GM21381 (cell line): Measurements from ENCODE around the gene AEBP2.

Source experiments
- ATAC-seq: cut with Tn5 transposase; IDR thresholded peaks from one replicate; pipeline ENCODE4 v1.9.1; 2021; ENCODE audit warnings: mild to moderate bottlenecking, moderate library complexity; ENCODE audit not compliant: unreplicated experiment

AEBP2 gene

GRCh38 chr12:19499030-19499429, 59.7 kb downstream of the AEBP2 start:
- ATAC-seq: no peak

GRCh38 chr12:19506497-19506896, 67.2 kb downstream of the AEBP2 start:
- ATAC-seq: no peak

- ATAC-seq: no peak
Measured at GRCh38 chr12:19507823-19508222, 68.5 kb downstream of the AEBP2 start.

GRCh38 chr12:19510461-19510860, 71.2 kb downstream of the AEBP2 start:
- no peak for ATAC-seq

- no peak for ATAC-seq
Measured at GRCh38 chr12:19515179-19515578, 75.9 kb downstream of the AEBP2 start.

GRCh38 chr12:19517583-19517982, 78.3 kb downstream of the AEBP2 start:
- ATAC-seq: no peak

- ATAC-seq: no peak
Measured at GRCh38 chr12:19518209-19518608, 78.9 kb downstream of the AEBP2 start.

GRCh38 chr12:19520646-19521415, 81.5 kb downstream of the AEBP2 start:
- ATAC-seq: no peak

- ATAC-seq: no peak
Measured at GRCh38 chr12:19525274-19525673, 86.0 kb downstream of the AEBP2 start.

- no peak for ATAC-seq
Measured at GRCh38 chr12:19527866-19528265, 88.6 kb downstream of the AEBP2 start.

- no peak for ATAC-seq
Measured at GRCh38 chr12:19528750-19529149, 89.5 kb downstream of the AEBP2 start.

- ATAC-seq: no peak
Measured at GRCh38 chr12:19529951-19530636, 90.8 kb downstream of the AEBP2 start.

GRCh38 chr12:19530637-19531023, 91.3 kb downstream of the AEBP2 start:
- no peak for ATAC-seq

- ATAC-seq: no peak
Measured at GRCh38 chr12:19533567-19533966, 94.3 kb downstream of the AEBP2 start.

- ATAC-seq: no peak
Measured at GRCh38 chr12:19539071-19539470, 99.8 kb downstream of the AEBP2 start.

GRCh38 chr12:19539836-19540235, 100.5 kb downstream of the AEBP2 start:
- no peak for ATAC-seq

- no peak for ATAC-seq
Measured at GRCh38 chr12:19542606-19543005, 103.3 kb downstream of the AEBP2 start.

GRCh38 chr12:19544353-19544752, 105.1 kb downstream of the AEBP2 start:
- ATAC-seq: no peak

- no peak for ATAC-seq
Measured at GRCh38 chr12:19545301-19545700, 106.0 kb downstream of the AEBP2 start.

GRCh38 chr12:19546027-19546426, 106.7 kb downstream of the AEBP2 start:
- ATAC-seq: no peak

- no peak for ATAC-seq
Measured at GRCh38 chr12:19546611-19547162, 107.4 kb downstream of the AEBP2 start.

GRCh38 chr12:19547271-19547671, 108.0 kb downstream of the AEBP2 start:
- no peak for ATAC-seq
